Adipocyte (in vitro differentiated cells): ENCODE measurements around the gene PAK4.

ENCODE experiments used
- DNase-seq: peaks from one replicate; pipeline ENCODE4 v3.0.0-alpha.2; 2015; ENCODE audit warnings: low read depth
- H3K27me3 ChIP-seq: replicated peaks from 2 replicates; pipeline ENCODE4 v1.7.0; 2013; ENCODE audit warnings: mild to moderate bottlenecking, low read length, moderate library complexity; ENCODE audit not compliant: control insufficient read depth, insufficient read depth
- H3K36me3 ChIP-seq: 2 replicates; pipeline ENCODE4 v1.7.0; 2013; ENCODE audit warnings: low read length, mild to moderate bottlenecking, moderate library complexity; ENCODE audit not compliant: control insufficient read depth, insufficient read depth, severe bottlenecking
- H3K4me1 ChIP-seq: 2 replicates; pipeline ENCODE4 v1.7.0; 2013; ENCODE audit warnings: mild to moderate bottlenecking, low read length, moderate library complexity; ENCODE audit not compliant: control insufficient read depth, insufficient read depth
- H3K4me3 ChIP-seq: 2 replicates; pipeline ENCODE4 v1.7.0; 2013; ENCODE audit warnings: mild to moderate bottlenecking, low read length, moderate library complexity
- H3K9ac ChIP-seq: 2 replicates; pipeline ENCODE4 v1.7.0; 2013; ENCODE audit warnings: mild to moderate bottlenecking, low read length, moderate library complexity
- H3K9me3 ChIP-seq: 2 replicates; pipeline ENCODE4 v1.7.0; 2013; ENCODE audit warnings: mild to moderate bottlenecking, low read length, moderate library complexity; ENCODE audit not compliant: control insufficient read depth

Gene PAK4

DNA sequence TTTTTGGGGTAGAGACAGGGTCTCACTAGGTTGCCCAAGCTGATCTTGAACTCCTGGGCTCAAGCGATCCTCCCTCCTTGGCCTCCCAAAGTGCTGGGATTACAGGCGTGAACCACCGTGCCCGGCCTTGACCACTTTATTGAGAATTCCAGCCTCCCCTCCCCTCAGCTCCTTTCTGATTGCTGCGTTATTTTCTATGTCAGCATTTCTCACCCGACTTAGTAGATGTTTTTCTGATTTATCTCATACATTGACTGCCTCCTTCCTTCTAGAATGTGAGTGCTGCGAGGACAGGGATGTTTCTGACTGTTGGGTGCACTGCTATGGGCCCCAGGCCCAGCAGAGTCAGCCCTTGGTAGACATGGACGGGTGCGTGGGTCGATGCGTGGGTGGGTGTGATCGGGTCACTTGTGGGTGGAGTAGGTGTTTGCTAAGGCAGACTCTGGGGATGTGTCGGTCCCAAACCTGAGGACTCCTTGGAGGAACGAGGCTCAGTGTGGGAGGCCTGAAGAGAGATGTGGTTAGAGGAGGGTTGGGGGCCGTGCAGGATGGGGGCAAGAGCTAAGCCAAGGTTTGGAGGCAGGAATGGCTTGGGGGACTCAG, 37.0 kb downstream of the PAK4 start:
- H3K4me3 ChIP-seq, result no peak overlapping the region
- no peaks in the 10 kb centered on the region for H3K36me3 ChIP-seq
- H3K9me3 ChIP-seq, result no peaks in the 10 kb centered on the region
- H3K4me1 ChIP-seq, result peaks cover 11% of the 10 kb centered on the region
- DNase-seq, result no peak
- H3K9ac ChIP-seq, result no peak overlapping the region
- no peaks in the 10 kb centered on the region for H3K27me3 ChIP-seq

DNA sequence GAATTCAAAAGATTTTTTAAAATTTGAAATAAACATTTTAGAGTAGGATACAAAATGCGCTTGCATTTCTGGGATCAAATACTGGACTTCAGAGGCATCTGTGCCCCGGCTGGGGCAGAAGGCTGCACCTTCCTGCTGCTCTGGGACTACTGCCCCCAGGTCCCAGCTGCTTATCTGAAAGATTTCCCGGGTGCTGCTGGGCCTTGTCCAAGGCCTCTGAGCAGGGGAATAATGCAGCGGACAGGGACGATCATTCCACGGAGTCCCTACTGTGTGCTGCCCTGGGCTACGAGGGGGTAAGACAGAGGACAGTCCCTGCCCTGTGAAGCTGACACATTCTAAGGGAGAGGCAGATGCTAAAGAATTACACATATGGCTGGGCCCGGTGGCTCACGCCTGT, 38.0 kb downstream of the PAK4 start:
- Histone ChIP-seq H3K9me3 (no peaks in the 10 kb centered on the region), H3K36me3 (no peaks in the 10 kb centered on the region), H3K4me3 (no peak overlapping the region), H3K4me1 (peaks cover 11% of the 10 kb centered on the region), H3K9ac (no peak overlapping the region), H3K27me3 (no peaks in the 10 kb centered on the region)
- DNase-seq, result no peak

DNA sequence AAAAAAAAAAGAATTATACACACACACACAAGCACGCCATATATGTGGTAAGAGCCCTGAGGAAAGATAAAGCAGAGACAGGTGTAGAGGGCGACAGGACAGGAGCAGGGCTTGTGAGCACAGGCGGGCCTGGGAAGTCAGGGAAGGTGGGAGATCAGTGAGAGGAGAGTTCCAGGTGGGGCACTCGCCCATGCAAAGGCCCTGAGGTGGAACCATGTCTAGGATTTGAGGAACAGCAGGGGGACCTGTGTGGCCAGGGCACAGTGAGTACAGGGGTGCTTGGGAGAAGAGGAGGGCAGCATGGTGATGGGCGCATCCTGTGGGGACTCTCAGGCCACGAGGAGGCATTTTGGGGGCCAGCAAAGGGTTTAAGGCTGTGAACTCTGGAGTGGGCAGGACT, 38.7 kb downstream of the PAK4 start:
- H3K4me3 ChIP-seq, result no peak overlapping the region
- no peak for DNase-seq

DNA sequence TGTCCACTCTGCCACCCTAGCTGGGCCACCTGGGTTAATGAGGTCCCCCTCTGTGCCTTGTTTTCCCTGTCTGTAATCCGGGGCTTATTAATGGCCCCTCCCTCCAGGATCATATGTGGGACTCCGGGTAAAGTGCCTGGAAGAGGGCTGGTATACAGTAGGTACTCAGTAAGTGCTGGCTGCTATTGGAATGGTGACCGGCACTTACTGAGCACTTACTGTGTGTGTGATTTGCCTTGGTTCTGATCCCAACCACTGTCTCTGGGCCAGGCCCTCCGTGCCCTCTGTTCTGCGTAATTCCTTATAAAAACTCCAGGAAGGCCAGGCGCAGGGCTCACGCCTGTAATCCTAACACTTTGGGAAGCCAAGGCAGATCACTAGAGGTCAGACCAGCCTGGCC, 40.3 kb downstream of the PAK4 start:
- H3K9me3 ChIP-seq, result no peaks in the 10 kb centered on the region
- H3K9ac ChIP-seq, result no peak overlapping the region
- no peak overlapping the region for H3K4me3 ChIP-seq
- peaks cover 13% of the 10 kb centered on the region for H3K4me1 ChIP-seq
- no peak for DNase-seq
- no peaks in the 10 kb centered on the region for H3K27me3 ChIP-seq
- H3K36me3 ChIP-seq, result peaks cover 4% of the 10 kb centered on the region

More for the DNA sequence above, 38.7 kb downstream of the PAK4 start:
- Histone ChIP-seq H3K9me3 (no peaks in the 10 kb centered on the region), H3K36me3 (no peaks in the 10 kb centered on the region), H3K4me1 (peaks cover 11% of the 10 kb centered on the region), H3K27me3 (no peaks in the 10 kb centered on the region), H3K9ac (no peak overlapping the region)

DNA sequence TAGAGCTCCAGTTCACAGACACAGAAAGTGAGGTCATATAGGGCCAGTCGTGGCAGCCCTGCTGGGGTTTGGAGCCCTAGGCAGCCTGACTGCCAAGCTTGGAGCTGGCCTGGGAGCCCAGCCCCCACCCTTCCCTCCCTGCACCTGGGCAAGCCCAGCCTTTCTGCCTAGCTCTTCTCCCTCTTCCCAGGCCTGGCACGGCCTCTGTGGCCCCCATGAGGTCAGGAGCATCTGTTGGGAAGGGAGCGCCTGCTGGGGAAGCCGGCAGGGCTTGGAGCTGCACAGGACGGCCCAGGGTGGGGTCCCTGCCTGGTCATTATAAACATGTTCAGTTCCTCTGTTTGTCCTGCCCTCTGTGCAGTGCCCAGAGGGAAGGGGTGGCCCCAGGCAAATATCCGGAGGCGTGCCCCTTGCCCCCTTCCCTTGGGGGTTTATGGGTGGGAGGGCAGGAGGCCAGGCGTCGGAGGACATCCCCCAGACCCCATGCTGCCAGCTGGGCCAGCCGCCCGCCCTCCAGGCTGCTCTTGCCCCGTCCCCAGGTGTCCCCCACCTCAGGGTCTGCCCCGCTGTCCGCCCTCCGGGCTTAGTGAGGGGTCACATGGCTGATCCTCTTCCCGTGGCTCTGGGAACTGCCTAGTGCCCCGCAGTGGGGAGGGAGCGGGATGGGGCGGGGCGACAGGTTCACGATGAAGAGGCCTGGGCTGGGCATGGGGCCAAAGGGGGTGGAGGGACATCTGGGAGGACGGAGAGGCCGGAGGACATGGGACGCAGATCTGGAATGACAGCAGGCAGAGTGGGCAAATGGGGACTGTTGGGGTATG, 41.2 kb downstream of the PAK4 start:
- no peaks in the 10 kb centered on the region for H3K27me3 ChIP-seq
- DNase-seq, result no peak

DNA sequence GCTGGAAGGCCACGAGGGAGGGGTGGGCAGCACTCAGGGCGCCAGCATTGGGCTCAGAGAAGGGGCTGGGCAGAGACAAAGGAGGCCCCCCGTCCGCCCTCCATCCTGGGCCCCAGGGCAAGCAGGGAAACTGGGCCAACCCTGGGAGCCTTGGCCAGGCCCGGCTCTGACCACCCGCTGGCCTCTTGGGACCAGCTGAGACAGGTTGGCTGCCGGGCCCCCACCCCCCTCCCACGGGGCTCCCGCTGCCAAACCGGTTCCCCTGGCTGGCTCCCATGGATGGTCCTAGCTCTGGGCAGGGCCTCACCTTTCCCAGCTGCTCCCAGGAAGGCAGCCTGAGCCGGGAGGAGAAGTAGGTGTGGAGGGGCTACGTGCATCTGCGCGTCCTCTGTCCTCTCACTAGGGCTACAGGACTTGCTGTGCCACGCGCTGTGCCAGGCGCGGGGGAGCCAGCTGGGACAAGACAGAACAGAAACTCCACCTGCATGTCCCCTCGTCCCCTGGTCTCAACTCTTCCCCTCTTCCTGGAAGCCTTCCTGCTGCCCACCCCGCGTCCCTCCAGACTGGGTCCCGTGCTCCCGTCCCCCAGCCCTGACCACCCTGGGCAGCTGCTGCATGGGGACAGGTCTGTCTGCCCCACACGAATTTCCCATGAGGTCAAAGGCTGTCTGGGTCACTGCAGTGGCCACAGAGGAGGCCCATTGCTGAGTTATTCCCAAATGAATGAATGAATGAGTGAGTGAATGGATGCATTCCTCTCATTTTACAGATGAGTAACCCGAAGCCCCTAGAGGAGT, 42.1 kb downstream of the PAK4 start:
- peaks cover 4% of the 10 kb centered on the region for H3K36me3 ChIP-seq
- no peaks in the 10 kb centered on the region for H3K27me3 ChIP-seq
- no peak overlapping the region for H3K9ac ChIP-seq
- peaks cover 9% of the 10 kb centered on the region for H3K4me1 ChIP-seq
- H3K9me3 ChIP-seq, result no peaks in the 10 kb centered on the region
- DNase-seq, result no peak
- H3K4me3 ChIP-seq, result no peak overlapping the region

More for the DNA sequence above, 41.2 kb downstream of the PAK4 start:
- Histone ChIP-seq H3K9me3 (no peaks in the 10 kb centered on the region), H3K9ac (no peak overlapping the region), H3K4me3 (no peak overlapping the region), H3K4me1 (peaks cover 9% of the 10 kb centered on the region), H3K36me3 (peaks cover 4% of the 10 kb centered on the region)

DNA sequence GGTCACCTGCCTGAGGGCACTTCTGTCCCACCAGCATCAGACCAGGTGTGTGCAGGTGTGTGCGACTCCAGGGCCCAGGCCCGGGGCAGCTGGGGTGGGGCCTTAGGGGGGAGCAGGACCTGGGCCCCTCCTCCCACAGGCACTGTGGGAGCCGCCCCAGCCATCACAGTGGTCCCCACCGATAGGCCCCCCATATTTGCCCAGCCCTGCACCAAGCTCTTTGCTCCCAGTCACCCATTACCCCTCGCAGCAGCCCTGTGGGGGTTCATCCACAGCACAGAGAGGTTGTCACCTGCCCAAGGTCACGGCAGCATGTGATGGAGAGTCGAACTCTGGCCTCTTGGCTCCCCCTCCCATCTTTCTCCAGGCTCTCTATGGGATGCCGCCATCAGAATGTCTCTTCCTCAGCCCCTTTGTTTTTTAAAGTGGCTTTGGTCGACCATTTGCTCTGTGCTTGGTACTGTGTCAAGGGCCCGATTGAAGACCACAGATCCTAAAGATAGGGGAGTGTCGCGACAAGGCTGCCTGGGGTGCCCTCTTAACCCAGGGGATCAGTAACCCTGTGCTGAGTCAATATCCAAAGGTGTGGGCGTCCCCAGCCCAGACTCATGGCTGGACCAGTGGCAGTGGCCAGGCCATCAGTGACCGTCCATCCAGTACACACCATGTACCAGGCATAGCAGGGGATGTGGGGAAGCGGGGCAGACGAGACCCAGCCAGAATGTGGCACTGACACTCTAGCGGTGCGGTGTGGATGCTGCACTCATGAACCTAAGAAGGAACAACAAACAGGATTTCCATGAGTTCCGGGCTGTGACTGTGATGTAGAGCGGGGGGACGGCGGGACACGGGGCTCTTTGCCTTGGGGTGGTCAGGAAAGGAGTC, 42.9 kb downstream of the PAK4 start:
- H3K9ac ChIP-seq, result no peak overlapping the region
- no peak for DNase-seq
- H3K9me3 ChIP-seq, result no peaks in the 10 kb centered on the region
- H3K36me3 ChIP-seq, result peaks cover 4% of the 10 kb centered on the region
- H3K27me3 ChIP-seq, result no peaks in the 10 kb centered on the region
- no peak overlapping the region for H3K4me3 ChIP-seq
- peaks cover 9% of the 10 kb centered on the region for H3K4me1 ChIP-seq

DNA sequence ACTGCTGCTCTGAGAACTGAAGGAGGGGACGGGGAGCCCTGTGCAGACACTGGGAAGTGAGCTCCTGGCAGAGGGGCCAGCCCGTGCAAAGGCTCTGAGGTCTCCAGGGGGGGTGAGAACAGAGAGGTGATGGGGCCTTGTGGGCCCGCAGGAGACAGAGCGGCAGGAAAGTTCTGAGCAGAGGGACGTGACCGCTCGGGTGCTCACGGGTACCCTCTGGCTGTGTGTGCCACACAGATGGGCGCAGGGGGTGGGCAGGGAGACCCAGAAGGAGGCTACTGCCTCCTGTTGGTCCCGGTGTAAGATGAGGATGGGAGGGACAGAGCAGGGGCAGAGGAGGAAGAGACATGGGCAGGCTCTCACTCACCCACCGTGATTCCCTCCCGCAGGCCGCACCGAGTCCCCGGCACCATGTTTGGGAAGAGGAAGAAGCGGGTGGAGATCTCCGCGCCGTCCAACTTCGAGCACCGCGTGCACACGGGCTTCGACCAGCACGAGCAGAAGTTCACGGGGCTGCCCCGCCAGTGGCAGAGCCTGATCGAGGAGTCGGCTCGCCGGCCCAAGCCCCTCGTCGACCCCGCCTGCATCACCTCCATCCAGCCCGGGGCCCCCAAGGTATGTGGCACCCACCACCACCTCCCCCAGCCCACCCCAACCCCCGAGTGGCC, 43.7 kb downstream of the PAK4 start:
- no peaks in the 10 kb centered on the region for H3K9me3 ChIP-seq
- H3K27me3 ChIP-seq, result no peaks in the 10 kb centered on the region
- peaks cover 9% of the 10 kb centered on the region for H3K4me1 ChIP-seq
- no peak overlapping the region for H3K4me3 ChIP-seq
- no peak overlapping the region for H3K9ac ChIP-seq
- H3K36me3 ChIP-seq, result peaks cover 4% of the 10 kb centered on the region
- no peak for DNase-seq

DNA sequence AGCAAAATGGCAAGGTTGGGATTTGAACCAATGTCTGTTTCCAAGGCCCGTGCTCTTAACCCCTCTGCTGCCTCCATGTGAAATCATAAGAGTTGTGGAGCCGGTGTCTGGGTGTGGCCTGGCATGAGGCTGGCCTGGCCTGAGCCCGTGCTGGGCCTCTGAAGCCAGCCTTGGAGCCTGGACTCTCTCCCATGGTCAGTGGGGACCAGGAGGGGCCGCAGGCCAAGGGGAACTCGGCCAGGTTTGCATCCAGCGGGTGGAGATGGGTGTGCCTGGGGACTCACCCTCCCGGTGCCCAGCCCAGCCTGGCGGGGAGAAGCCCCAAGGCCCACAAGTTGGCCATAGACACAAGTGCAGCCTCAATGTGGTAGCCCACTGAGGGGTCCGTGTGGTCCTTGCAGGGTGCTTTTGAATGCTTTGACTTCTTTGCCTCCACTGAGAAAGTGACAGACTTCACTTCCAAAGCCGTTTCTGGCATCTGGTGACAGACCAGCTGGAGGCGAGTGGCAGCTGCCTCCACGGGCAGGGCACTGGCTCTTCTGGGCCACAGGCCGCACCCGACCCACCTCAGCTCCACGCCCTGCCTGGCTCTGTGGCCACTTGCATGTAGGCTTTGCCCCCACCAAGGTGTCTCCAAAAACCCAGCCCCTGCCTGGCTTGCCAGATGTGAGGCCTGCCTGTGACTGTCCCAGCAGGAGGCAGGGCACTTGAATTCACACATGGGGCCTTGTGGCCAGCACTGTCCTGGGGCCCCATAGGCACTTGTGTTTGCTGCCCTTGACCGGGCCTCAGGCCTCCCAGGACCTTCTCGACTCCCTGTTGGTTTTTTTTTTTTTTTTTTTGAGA, 45.0 kb downstream of the PAK4 start:
- Histone ChIP-seq H3K9ac (no peak overlapping the region), H3K9me3 (no peaks in the 10 kb centered on the region), H3K4me3 (no peak overlapping the region), H3K36me3 (peaks cover 4% of the 10 kb centered on the region), H3K27me3 (no peaks in the 10 kb centered on the region), H3K4me1 (peaks cover 9% of the 10 kb centered on the region)
- no peak for DNase-seq
